Measurements from ENCODE around the gene TNFRSF13B. TPM values are rescaled to one million over a fixed set of nuclear protein-coding genes. Genes with fewer than 3 reads are reported as not detected.

Gene TNFRSF13B
- total RNA-seq, 1 experiment from 2014 or later = 0.28 TPM

DNA sequence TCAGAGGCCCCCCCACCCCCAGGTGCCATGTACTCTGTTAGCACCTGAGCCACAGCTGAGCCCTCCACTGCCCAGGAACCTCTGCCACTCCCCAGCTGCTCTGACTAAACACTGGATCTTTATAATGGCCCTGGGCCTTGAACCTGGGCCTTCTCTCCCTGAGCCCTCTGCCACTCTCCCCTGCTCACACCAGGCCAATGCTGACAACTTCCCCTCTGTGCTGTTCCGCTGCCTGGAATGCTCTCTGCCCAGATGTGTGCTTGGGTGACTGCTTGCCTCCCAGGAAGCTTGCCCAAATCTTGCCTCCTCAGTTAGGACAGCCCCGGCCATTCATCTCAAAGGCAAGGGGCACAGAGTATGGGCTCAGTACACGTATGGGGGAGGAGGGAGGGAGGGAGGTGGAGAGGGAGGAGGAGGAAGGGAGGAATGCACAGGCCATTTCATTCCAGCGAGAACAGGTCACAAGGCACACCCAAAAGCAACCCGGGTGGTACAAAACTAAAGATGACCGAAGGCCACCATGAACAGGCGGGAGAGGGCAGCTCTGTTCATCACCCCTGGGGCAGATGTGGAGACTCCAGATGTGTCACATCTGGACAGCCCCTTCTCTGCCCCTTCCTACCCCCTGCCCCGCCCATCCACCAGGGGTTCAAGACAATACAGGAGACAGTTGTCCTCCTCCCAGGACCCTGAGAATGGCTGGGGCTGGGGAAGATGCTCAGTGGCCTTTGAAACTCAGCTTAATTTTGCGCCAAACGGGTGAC is 15.3 kb upstream of the TNFRSF13B start:
- Histone ChIP-seq H3K9ac (ENCODE audit: extremely low read depth, insufficient read length, low read length) (no peak overlapping the region), H3K4me1 (ENCODE audit: insufficient read depth, low read length) (no peaks in the 10 kb centered on the region), H2AK5ac (ENCODE audit: insufficient read length, low read length) (no peak overlapping the region), H3T11ph (ENCODE audit: low read length) (no peak overlapping the region), H3K4me2 (ENCODE audit: insufficient read depth, insufficient read length, low read length) (no peak overlapping the region), H2BK120ac (ENCODE audit: low read depth, low read length, poor library complexity, severe bottlenecking) (no peak overlapping the region), H2BK12ac (ENCODE audit: insufficient read length, low read depth, low read length) (no peak overlapping the region), H2BK5ac (ENCODE audit: insufficient read length, low read length) (no peak overlapping the region), H3K4ac (ENCODE audit: low read depth, low read length) (no peak overlapping the region), H3K27me3 (ENCODE audit: insufficient read depth, low read length) (no peaks in the 10 kb centered on the region), H4K91ac (ENCODE audit: insufficient read length, low read depth, low read length) (no peak overlapping the region), H3K23ac (ENCODE audit: insufficient read length, low read depth, low read length) (no peak overlapping the region), H4K8ac (replicated peaks; ENCODE audit: insufficient read length, low read depth, low read length) (no peak overlapping the region), H4K5ac (ENCODE audit: insufficient read length, low read depth, low read length) (no peak overlapping the region), H4K20me1 (ENCODE audit: control insufficient read depth, insufficient read depth, insufficient read length) (no peaks in the 10 kb centered on the region), H3K9me3 (ENCODE audit: control insufficient read depth, low read depth, low read length) (no peaks in the 10 kb centered on the region), H3K56ac (ENCODE audit: insufficient read length, low read depth, low read length) (no peak overlapping the region), H3K18ac (ENCODE audit: insufficient read length, low read depth, low read length) (no peak overlapping the region), H3K79me2 (ENCODE audit: insufficient read depth, low read length) (no peaks in the 10 kb centered on the region), H3K27ac (ENCODE audit: insufficient read length, low read depth, low read length) (no peak overlapping the region), H3K79me1 (ENCODE audit: insufficient read depth, low read depth, low read length, poor library complexity, severe bottlenecking) (no peaks in the 10 kb centered on the region), H2BK15ac (ENCODE audit: low read depth, low read length) (no peak overlapping the region), H3K14ac (ENCODE audit: insufficient read depth, low read length) (no peak overlapping the region), H3K23me2 (ENCODE audit: insufficient read length, low read depth, low read length, poor library complexity, severe bottlenecking) (no peaks in the 10 kb centered on the region), H2BK20ac (ENCODE audit: low read depth, low read length, poor library complexity, severe bottlenecking) (no peak overlapping the region), H2AFZ (ENCODE audit: low read length) (no peak overlapping the region)
- H3K36me3 Mint-ChIP-seq (ENCODE audit: insufficient read depth in 1 of 3, low read depth in 3 of 3) = no peaks in the 10 kb centered on the region; a peak in 1 of 7 replicates
- H3K27me3 Mint-ChIP-seq (ENCODE audit: low read depth) = no peaks in the 10 kb centered on the region
- H3K27ac Mint-ChIP-seq = peak overlapping the region in 1 of 3 experiments; percentile 73; a peak in 1 of 7 replicates
- TF ChIP-seq, protein P1, sequence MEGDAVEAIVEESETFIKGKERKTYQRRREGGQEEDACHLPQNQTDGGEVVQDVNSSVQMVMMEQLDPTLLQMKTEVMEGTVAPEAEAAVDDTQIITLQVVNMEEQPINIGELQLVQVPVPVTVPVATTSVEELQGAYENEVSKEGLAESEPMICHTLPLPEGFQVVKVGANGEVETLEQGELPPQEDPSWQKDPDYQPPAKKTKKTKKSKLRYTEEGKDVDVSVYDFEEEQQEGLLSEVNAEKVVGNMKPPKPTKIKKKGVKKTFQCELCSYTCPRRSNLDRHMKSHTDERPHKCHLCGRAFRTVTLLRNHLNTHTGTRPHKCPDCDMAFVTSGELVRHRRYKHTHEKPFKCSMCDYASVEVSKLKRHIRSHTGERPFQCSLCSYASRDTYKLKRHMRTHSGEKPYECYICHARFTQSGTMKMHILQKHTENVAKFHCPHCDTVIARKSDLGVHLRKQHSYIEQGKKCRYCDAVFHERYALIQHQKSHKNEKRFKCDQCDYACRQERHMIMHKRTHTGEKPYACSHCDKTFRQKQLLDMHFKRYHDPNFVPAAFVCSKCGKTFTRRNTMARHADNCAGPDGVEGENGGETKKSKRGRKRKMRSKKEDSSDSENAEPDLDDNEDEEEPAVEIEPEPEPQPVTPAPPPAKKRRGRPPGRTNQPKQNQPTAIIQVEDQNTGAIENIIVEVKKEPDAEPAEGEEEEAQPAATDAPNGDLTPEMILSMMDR (conservative IDR thresholded peaks at IDR 0.05) = no peak
- WGBS (ENCODE audit: extremely low coverage, insufficient read length, low lambda C conversion rate) = no CpG with 5 or more reads among the region's 10 CpGs
- H3K9me3 Mint-ChIP-seq = no peaks in the 10 kb centered on the region
- H3K4me3 Mint-ChIP-seq = no peak overlapping the region
- H3K4me1 Mint-ChIP-seq = peaks cover 4 to 8% of the 10 kb centered on the region in 2 experiments
- peak; percentile 26 for DNase-seq

Measured in H9 (cell line).